ENCODE results near the gene CDH4.

The CDH4 gene

DNA sequence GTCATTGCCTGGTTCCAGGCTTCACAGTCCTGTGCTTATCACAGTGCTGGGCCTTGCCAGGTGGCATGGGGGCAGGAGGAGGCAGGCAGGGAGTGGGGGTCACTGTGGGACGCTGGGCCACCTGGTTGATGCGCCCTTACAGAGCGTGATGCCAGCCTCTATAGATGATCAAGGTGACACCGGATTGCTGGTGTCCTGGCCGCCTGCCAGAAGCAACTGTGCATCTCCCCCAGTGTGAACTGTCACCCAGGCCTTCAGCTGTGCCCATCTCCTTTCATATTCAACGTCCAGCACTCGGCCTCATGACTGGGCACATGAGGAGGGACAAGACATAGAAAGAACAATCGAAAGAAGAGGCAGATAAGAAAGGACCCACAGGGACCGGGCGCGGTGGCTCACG, 494.7 kb downstream of the CDH4 start:
- DNase-seq: no peak
- TF ChIP-seq GATA1 (IDR thresholded peaks at IDR 0.05; ENCODE audit: low read depth, low read length) (no peak), POLR2A (IDR thresholded peaks at IDR 0.05; ENCODE audit: low read length) (no peak)

DNA sequence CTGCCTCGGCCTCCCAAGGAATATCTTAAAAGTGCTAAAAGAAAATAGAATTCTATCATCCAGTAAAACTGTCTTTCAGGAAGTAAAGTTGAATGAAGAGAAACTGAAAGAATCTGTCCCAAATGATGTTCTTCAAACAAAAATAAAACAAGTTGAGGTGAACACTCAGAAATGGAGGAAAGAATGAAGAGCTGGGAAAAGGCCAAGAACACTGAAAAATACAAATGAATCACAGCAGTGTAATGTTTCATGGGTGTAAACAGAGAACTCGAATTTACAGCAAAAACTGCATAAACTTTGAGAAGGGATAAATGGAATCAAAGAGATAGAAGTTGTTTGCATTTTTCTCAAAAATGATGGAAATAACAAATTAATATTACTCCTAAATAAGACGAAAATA, 496.3 kb downstream of the CDH4 start:
- TF ChIP-seq POLR2A (IDR thresholded peaks at IDR 0.05; ENCODE audit: low read length) (no peak), GATA1 (IDR thresholded peaks at IDR 0.05; ENCODE audit: low read depth, low read length) (no peak)
- DNase-seq: no peak

GRCh38 chr20:61749406-61750075, 497.5 kb downstream of the CDH4 start:
- TF ChIP-seq GATA1 (IDR thresholded peaks at IDR 0.05; ENCODE audit: low read depth, low read length) (no peak), POLR2A (IDR thresholded peaks at IDR 0.05; ENCODE audit: low read length) (no peak)

DNA sequence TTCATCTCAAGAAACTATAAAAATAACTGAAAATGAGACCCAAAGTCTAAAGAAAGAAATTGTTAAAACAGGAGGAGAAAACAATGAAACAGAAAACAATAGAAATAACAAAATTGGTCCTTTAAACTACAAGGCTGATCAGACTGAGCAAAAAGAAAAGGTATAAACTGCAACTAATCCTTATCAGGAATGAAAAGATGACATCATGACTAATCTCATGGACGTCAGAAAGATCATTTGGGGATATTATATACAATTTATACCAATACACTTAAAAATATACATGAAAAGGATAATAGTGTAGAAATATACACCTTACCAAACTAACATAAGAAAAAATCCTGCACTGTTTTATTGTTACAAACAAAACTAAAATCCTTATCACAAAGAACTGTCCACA, 498.0 kb downstream of the CDH4 start:
- no peak for DNase-seq
- no peak for TF ChIP-seq POLR2A (IDR thresholded peaks at IDR 0.05; ENCODE audit: low read length)

More at GRCh38 chr20:61749406-61750075, 497.5 kb downstream of the CDH4 start:
- no peak for DNase-seq

DNA sequence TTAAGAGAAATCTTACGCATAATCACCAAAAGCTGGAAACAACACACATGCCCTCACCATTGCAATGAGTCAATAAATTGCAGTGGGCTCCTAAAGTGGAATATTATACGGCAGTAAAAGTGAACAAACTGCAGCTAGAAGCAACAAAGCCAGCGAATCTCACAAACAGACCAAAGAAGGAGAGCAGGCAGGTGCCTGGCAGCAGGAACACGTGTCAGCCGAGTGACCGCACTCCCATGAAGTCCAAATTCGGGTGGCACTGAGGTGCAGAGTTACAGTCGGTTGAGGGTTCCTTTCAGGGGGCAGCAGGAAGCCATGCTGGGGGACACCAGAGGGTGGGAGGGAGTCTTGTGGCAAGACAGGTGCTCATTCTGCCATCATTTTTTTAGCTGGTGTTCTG, 500.5 kb downstream of the CDH4 start:
- TF ChIP-seq GATA1 (IDR thresholded peaks at IDR 0.05; ENCODE audit: low read depth, low read length) (no peak), POLR2A (IDR thresholded peaks at IDR 0.05; ENCODE audit: low read length) (no peak)
- DNase-seq: no peak

DNA sequence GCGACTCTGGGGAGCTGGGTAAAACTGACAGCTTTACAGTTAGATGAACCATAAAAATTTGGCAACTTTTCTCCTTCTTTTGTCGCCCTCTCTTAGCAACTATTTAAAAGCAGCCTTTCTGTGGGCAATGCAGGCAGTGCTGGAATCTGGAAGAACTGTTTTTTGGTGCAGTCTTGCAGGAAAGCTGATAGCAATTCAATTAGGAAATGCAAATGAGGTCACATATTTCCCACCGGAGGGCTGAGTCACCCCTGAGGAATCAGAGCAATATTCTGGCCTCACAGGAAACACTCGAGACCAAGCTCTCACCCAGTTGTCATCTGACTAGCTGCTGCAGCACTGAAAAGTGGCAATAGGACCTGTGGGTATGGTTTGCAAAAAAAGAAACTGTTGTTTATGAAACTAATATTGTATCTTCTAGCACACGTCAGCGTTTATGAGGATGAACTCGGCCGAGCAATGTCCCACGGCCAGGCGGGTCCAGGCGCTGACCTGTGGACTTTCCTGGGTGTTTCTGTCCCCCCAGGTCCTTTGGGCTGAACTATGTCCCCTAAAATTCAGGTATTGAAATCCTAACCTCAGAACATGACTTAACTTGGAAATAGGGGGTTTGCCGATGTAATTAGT, 501.4 kb downstream of the CDH4 start:
- no peak for TF ChIP-seq GATA1 (IDR thresholded peaks at IDR 0.05; ENCODE audit: low read depth, low read length)
- no peak for TF ChIP-seq POLR2A (IDR thresholded peaks at IDR 0.05; ENCODE audit: low read length)
- DNase-seq: no peak

DNA sequence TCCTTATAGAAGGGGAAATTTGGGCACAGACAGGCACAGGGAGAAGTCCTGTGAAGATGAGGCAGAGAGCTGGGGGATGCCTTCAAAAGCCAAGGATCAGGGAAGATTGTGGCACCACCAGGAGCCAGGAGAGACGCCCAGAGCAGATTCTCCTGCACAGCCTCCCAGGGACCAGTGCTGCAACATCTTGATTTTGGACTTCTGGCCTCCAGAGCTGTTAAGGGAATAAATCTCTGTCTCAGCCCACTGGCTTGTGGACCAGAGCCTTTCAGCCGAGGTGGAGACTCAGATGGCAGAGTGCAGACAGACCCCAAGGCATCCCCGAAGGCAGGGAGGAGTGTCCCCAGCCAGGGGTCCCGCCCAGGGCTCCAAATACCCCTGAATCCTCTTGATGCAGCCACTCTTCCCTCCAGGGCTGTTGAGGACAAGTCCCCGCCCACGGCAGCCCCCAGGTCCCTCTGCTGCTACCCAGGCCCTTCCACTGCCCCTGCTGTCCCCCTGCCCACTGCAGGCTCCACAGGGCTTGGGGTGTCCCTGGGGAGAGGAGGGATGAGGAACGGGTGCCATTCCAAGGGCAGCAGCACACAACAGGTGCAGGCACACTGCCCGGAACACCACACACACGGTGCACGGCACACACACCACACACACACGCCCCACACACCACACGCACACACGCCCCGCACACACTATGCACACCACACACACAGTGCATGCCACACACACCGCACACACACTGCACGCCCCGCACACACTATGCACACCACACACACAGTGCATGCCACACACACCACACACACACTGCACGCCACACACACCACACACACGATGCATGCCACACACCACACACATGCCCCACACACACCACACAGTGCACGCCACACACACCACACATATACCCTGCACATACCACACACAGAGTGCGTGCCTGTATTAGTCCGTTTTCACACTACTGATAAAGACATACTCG, 502.2 kb downstream of the CDH4 start:
- no peak for DNase-seq
- TF ChIP-seq GATA1 (IDR thresholded peaks at IDR 0.05; ENCODE audit: low read depth, low read length) (no peak), POLR2A (IDR thresholded peaks at IDR 0.05; ENCODE audit: low read length) (no peak)

DNA sequence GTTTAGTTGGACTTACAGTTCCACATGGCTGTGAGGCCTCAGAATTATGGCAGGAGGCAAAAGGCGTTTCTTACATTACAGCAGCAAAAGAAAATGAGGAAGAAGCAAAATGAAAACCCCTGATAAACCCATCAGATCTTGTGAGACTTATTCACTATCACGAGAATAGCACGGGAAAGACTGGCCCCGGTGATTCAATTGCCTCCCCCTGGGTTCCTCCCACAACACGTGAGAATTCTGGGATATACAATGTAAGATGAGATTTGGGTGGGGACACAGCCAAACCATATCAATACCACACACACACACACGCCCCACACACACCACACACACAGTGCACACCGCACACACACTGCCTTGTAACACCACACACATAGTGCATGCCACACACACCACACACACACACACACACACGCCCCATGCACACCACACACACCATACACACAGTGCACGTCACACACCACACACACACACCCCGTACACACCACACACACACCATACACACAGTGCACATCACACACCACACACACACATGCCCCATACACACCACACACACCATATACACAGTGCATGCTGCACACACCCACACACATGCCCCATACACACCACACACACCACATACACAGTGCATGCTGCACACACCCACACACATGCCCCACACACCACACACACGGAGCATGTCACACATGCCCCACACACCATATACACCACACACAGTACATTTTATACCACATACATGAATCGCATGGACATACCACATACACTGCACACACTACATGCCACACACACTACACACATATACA, 503.1 kb downstream of the CDH4 start:
- TF ChIP-seq POLR2A (IDR thresholded peaks at IDR 0.05; ENCODE audit: low read length): no peak
- no peak for TF ChIP-seq GATA1 (IDR thresholded peaks at IDR 0.05; ENCODE audit: low read depth, low read length)
- DNase-seq: no peak

- no peak for DNase-seq
- TF ChIP-seq POLR2A (IDR thresholded peaks at IDR 0.05; ENCODE audit: low read length): no peak
- TF ChIP-seq GATA1 (IDR thresholded peaks at IDR 0.05; ENCODE audit: low read depth, low read length): no peak
Measured at GRCh38 chr20:61755971-61756845, 504.1 kb downstream of the CDH4 start.

DNA sequence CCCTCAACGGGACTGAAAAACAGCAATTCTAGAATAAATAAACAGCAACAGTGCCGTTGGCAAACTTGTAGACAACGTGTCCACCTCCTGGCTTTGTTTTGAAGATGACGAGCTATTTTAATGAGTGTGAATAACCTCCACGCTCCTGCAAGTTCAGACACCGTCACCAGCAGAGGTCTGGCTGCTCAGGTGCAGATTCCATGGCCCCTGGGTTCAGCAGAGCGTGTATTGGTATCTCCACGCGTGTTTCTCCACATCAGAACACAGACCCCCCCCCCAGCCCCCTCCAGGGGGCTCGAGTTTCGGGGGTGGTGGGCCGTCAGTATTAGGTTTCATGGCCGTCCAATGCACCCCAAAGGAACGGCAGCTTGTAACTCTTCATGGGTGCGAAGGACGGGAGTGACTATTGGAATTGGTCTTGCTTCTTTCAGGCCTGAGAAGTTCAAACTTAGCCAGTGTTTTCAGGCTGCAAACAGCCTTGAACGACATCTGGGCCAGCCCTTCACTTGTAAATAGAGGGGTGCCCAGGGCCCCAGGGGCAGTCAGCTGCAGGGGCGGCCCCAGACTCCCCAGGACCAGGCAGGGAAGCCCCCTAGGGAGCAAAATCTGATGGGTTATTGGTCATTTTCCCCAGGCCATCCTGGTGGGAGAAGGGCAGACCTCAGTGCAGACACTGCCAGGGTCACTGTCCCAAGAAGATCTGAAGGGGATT, 505.1 kb downstream of the CDH4 start:
- TF ChIP-seq POLR2A (IDR thresholded peaks at IDR 0.05; ENCODE audit: low read length) (no peak), GATA1 (IDR thresholded peaks at IDR 0.05; ENCODE audit: low read depth, low read length) (no peak)
- DNase-seq: no peak

- DNase-seq: no peak
- TF ChIP-seq POLR2A (IDR thresholded peaks at IDR 0.05; ENCODE audit: low read length) (no peak), GATA1 (IDR thresholded peaks at IDR 0.05; ENCODE audit: low read depth, low read length) (no peak)
Measured at GRCh38 chr20:61757678-61758563, 505.9 kb downstream of the CDH4 start.
